Measurements from ENCODE around the gene METTL16.

Gene METTL16

GRCh38 chr17:2406903-2407790 lies 104.5 kb downstream of the METTL16 start:
- DNase-seq, result no peak

GRCh38 chr17:2406271-2406902 lies 105.3 kb downstream of the METTL16 start:
- DNase-seq, result no peak

- DNase-seq, result no peak
Observed at GRCh38 chr17:2405247-2405926, 106.3 kb downstream of the METTL16 start.

GRCh38 chr17:2403044-2403443 lies 108.6 kb downstream of the METTL16 start:
- no peak for DNase-seq

- no peak for DNase-seq
Observed at GRCh38 chr17:2402544-2402943, 109.1 kb downstream of the METTL16 start.

GRCh38 chr17:2401426-2402221 lies 110.1 kb downstream of the METTL16 start:
- peak; percentile 91 for DNase-seq

- peak; percentile 36 for DNase-seq
Observed at GRCh38 chr17:2400877-2401425, 110.7 kb downstream of the METTL16 start, which contains the start of gene MNT. Gene MNT, minus strand, starts transcription at chr17:2401060. Its CDS starts 348 bp downstream, at chr17:2400712.

- no peak for DNase-seq
Observed at GRCh38 chr17:2400474-2400866, 111.2 kb downstream of the METTL16 start.

- DNase-seq, result no peak
Observed at GRCh38 chr17:2399572-2400473, 111.9 kb downstream of the METTL16 start.

GRCh38 chr17:2398655-2399571 lies 112.8 kb downstream of the METTL16 start:
- DNase-seq, result no peak

GRCh38 chr17:2398182-2398581 lies 113.5 kb downstream of the METTL16 start:
- no peak for DNase-seq

- DNase-seq, result no peak
Observed at GRCh38 chr17:2397247-2398171, 114.2 kb downstream of the METTL16 start.

GRCh38 chr17:2396568-2397246 lies 115.0 kb downstream of the METTL16 start:
- peak; percentile 65 for DNase-seq

GRCh38 chr17:2396192-2396567 lies 115.5 kb downstream of the METTL16 start:
- no peak for DNase-seq

GRCh38 chr17:2395258-2396181 lies 116.2 kb downstream of the METTL16 start:
- no peak for DNase-seq

GRCh38 chr17:2394775-2395201 lies 116.9 kb downstream of the METTL16 start:
- no peak for DNase-seq

All from SIG-M5 (cell line).